Erythroblast (primary cell): Measurements from ENCODE around the gene SLC38A9.

Experiments
- GATA1 ChIP-seq: IDR thresholded peaks from 2 replicates; pipeline ENCODE4 v1.6.1; 2011; ENCODE audit warnings: low read depth, mild to moderate bottlenecking, control low read depth, low read length, moderate library complexity
- POLR2A ChIP-seq: IDR thresholded peaks from 2 replicates; pipeline ENCODE4 v1.6.1; 2011; ENCODE audit warnings: mild to moderate bottlenecking, low read length

DNA sequence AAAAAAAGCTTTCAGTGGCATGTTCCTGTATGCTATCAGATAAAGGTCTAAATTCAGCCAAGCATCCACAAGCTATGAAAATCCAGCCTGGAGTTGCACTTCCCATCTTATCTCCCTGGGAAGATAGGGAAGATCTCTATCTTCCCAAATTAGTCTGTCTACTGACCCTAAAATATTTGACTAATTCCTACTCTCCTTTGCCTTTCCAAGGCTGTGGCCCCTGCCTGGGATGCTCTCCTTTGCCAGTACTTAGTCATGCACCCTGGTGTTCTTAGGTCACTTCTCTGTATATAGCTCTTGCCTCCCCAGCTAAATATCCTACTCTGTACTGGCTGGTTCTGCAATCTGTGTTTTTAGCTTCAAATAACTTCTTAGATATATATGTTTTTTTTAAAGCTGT lies 133.4 kb downstream of the SLC38A9 start:
- TF ChIP-seq POLR2A (no peak), GATA1 (no peak)
